GM18526 (cell line): ENCODE results near the gene TMEM237.

Source experiments
- POLR2A ChIP-seq: IDR thresholded peaks from 3 replicates; pipeline ENCODE4 v1.6.1; 2011; ENCODE audit not compliant: insufficient read length; ENCODE audit errors: extremely low read depth

TMEM237 gene

GRCh38 chr2:201643216-201643890 lies at the start of gene TMEM237:
Gene TMEM237, minus strand, starts transcription at chr2:201643503. Its CDS starts 103 bp downstream, at chr2:201643400.
- TF ChIP-seq POLR2A = no peak

GRCh38 chr2:201685156-201685555 lies 41.9 kb upstream of the TMEM237 start:
- no peak for TF ChIP-seq POLR2A

- TF ChIP-seq POLR2A = no peak
These were observed 37.4 kb upstream of the TMEM237 start for GRCh38 chr2:201680743-201681142.

GRCh38 chr2:201678401-201678800 lies 35.1 kb upstream of the TMEM237 start:
- TF ChIP-seq POLR2A = no peak

GRCh38 chr2:201675454-201675853 lies 32.2 kb upstream of the TMEM237 start:
- TF ChIP-seq POLR2A = no peak

GRCh38 chr2:201674794-201675193 lies 31.5 kb upstream of the TMEM237 start:
- TF ChIP-seq POLR2A = no peak

- TF ChIP-seq POLR2A = no peak
These were observed 31.0 kb upstream of the TMEM237 start for GRCh38 chr2:201674298-201674697.

GRCh38 chr2:201673546-201673945 lies 30.2 kb upstream of the TMEM237 start:
- TF ChIP-seq POLR2A = no peak

- no peak for TF ChIP-seq POLR2A
These were observed 26.6 kb upstream of the TMEM237 start for GRCh38 chr2:201669865-201670264.

- no peak for TF ChIP-seq POLR2A
These were observed 25.2 kb upstream of the TMEM237 start for GRCh38 chr2:201668402-201668910.

- no peak for TF ChIP-seq POLR2A
These were observed 21.0 kb upstream of the TMEM237 start for GRCh38 chr2:201664334-201664733.

- no peak for TF ChIP-seq POLR2A
These were observed 18.1 kb upstream of the TMEM237 start for GRCh38 chr2:201661366-201661765.

GRCh38 chr2:201660293-201660895 lies 17.1 kb upstream of the TMEM237 start:
- no peak for TF ChIP-seq POLR2A

- TF ChIP-seq POLR2A = no peak
These were observed 13.4 kb upstream of the TMEM237 start for GRCh38 chr2:201656740-201657139.

- no peak for TF ChIP-seq POLR2A
These were observed 12.8 kb upstream of the TMEM237 start for GRCh38 chr2:201656102-201656501.

GRCh38 chr2:201654616-201655384 lies 11.5 kb upstream of the TMEM237 start:
- no peak for TF ChIP-seq POLR2A
